SKM-1 treated with dmso at 0.1 percent for 144 hours (cell line): ENCODE measurements around the gene SNX14.
"Not testable (repeated sequence)": the region's sequence is repeated elsewhere in the genome, so short reads cannot be mapped to it uniquely, and the experiment has no call there.

Experiments
- DNase-seq: peaks from one replicate; lab custom pipeline; 2025; ENCODE audit not compliant: unreplicated experiment; lab: John Stamatoyannopoulos, UW

SNX14 gene

GRCh38 chr6:85592033-85592432 is 1.6 kb downstream of the SNX14 start:
- no peak for DNase-seq

DNA sequence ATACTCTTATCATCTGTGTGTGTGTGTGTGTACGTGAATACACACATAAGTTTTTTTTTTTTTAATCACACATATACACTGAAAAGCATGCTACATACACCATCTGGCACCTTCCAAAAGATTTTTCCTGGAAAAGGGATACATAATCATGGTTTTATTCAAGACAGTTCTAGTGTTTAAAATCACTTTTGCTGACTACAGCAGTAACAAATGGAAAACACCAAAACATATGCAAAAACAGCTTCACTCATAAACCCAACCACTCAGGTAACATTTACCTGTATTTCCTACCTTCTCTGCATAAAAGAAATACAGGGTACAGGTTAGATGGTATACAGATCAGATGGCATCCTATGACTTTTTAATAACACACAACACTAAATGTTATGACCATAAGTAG is 2.5 kb downstream of the SNX14 start:
- DNase-seq: no peak

DNA sequence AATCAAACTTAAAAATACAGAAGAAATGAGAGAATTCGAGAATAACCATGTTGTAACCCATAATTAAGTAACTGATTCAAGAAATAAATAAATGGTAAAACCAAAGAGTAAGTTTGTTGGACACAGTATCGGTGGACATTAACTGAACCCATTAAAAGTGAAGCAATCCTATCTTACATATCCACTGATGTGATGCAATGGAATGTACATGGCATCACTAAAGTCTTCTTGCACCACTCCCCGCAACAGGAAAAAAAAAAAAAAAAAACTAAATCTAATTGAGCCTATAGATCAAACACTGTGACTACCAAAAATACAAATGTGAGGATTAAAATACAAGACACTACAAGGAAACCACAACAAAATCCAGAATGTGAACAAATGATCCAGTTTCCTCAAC is 7.9 kb downstream of the SNX14 start:
- no peak for DNase-seq

DNA sequence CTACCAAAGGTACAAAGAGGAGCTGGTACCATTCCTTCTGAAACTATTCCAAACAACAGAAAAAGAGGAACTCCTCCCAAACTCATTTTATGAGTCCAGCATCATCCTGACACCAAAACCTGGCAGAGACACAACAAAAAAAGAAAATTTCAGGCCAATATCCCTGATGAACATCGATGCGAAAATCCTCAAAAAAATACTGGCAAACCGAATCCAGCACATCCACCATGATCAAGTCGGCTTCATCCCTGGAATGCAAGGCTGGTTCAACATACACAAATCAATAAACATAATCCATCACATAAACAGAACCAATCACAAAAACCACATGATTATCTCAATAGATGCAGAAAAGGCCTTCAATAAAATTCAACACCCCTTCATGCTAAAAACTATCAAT is 10.8 kb downstream of the SNX14 start:
- not testable (repeated sequence) for DNase-seq

GRCh38 chr6:85581572-85581971 is 12.1 kb downstream of the SNX14 start:
- DNase-seq: no peak

DNA sequence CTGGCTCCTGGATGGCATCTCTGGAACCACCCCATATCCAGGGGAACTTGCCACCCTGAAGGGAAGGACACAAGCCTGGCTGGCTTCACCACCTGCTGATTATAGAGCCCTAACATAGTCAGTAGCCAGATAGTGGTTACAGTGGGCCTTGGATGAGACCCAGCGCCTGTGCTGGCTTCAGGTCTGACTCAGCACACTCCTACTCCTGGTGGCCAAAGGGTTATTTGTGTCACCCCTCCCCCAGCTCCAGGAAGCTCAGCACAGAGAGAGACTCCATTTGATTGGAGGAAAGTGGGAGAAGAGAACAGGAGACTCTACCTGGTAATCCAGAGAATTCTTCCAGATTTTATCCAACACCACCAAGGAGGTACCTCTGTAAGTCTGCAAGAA is 12.8 kb downstream of the SNX14 start:
- no peak for DNase-seq

DNA sequence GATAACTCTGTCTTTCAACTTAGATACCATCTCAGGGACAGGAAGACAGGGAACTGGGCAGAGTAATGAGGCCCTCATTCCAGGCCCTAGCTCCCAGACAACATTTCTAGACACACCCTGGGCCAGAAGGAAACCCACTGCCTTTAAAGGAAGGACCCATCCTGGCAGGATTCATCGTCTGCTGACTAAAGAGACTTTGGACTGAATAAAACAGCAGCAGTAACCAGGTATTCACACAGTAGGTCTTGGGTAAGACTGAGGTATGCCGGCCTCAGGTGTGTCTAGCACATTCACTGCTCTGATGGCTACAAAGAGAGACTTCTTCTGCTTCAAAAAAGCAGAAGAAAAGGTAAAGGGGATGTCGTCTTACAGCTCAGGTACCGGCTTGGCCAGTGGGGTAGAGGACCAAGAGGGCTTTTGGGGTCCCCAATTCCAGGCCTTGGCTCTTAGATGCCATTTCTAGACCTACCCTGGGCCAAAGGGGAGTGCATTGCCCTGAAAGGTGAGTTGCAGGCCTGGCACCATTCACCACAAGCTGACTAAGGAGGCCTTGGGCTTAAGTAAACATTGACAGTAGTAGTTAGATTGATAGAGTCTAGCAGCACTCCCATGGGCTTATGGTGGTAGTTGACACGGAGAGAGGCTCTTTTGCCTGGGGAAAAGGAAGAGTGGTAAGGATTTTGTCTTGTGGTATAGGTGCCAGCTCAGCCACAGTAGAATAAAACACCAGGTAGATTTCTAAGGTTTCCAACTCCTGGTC is 13.4 kb downstream of the SNX14 start:
- DNase-seq: no peak

DNA sequence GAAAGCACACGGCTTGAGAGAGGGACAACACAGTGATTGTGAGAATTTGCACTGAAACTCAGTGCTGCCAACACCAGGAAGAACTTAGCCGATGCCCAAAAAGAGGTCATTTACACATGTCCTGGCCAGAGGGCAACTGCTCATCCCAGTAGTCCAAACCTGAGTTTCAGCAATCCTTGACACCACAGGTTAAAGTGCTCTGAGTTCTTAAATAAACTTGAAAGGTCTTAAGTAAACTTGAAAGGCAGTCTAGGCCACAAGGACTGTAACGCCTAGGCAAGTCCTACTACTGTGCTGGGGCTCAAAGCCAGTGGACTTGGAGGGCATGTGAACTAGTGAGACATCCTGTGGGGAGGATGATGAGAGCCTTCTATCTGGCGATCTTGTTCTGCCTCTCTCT is 14.1 kb downstream of the SNX14 start:
- DNase-seq: no peak

DNA sequence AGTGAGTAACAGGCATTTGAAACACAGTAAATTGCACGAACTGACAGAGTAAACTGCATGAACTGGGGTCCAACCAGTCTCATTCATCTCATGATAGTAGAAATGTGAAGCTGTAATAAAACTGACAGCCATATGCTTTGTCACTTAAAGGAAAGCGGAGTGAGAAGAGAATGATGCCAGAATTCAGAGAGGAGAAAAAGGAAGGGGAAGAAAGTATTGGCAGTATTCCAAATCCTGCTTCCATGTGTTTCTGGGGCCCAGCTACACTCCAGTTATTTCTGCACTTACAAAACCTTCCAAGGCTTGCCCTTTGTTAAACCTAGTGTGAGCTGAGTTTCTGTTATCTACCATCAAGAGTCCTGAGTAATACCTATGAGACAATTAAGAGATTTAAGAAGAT is 17.2 kb downstream of the SNX14 start:
- no peak for DNase-seq

DNA sequence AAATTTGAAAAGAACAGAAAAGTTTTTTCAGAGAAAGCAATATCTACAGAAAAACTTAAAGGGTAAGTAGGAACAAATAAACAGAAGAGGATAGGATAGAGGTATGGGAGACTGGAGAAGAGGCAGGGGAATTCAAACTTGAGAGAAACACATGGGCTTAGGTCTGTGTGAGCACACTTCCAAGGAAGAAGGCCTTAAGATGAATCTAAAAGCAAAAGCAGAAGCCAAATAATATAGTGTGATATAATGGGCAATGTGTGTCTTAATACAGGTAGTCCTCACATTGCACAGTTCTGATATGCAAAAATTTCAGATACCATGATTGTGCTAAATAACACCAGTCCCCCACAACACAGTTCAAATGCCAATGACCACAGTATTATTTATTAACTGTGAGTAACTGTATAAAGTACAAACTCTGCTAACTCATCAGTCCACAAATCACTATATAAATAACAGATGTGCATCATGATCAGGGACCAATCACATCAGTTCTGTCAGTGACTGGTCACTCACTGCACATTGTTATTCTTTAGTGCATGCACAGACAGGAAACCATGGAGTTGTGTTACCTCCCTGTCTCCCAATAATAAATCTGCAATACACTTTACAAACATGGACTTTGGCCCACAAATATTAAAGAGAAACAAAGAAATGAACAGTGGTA is 18.6 kb downstream of the SNX14 start:
- DNase-seq: no peak

DNA sequence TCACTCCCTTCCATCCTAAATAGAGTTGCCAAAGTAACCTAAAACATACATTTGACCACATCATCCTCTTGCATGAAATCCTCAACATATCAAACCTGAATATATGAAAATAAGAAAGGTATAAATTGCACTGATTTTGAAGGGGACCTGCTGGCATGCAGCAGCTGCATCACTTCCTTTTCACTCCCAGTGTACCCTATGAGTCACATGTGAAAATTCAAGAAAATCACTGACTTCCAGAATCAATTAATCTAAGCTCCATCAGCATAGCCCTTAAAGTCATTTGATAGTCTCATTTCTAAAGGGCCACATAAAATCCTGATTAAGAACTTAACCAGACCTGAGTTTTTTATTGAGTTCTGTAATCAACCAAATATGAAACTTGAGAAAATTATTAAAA is 24.3 kb downstream of the SNX14 start:
- no peak for DNase-seq

GRCh38 chr6:85568411-85568810 is 25.2 kb downstream of the SNX14 start:
- no peak for DNase-seq

GRCh38 chr6:85565736-85566135 is 27.9 kb downstream of the SNX14 start:
- DNase-seq: no peak

DNA sequence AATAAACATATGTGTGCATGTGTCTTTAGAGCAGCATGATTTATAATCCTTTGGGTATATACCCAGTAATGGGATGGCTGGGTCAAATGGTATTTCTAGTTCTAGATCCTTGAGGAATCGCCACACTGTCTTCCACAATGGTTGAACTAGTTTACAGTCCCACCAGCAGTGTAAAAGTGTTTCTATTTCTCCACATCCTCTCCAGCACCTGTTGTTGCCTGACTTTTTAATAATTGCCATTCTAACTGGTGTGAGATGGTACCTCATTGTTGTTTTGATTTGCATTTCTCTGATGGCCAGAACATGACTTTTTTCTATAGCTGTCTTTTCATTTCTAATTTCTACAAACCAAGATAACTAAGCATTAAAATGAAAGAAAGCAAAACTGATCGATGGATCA is 29.4 kb downstream of the SNX14 start:
- not testable (repeated sequence) for DNase-seq

DNA sequence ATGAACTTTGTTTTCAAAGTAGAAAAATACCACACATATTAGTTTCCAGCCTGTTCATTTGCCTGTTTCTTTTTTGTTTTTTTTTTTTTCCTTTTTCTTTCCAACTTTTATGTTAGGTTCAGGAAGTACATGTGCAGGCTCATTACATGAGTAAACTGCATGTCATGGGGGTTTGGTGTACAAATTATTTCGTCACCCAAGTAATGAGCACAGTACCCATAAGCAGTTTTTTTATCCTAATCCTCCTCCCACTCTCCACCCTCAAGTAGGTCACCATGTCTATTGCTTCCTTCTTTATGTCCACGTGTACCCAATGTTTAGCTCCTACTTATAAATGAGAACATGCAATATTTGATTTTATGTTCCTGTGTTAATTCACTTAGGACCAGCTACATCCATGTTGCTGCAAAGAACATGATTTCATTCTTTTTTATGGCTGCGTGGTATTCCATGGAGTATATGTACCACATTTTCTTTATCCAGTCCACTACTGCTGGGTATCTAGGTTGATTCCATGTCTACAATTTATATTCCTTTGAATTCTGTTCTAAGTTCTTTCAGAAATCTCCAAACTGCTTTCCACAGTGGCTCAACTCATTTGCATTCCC is 31.8 kb downstream of the SNX14 start:
- no peak for DNase-seq

DNA sequence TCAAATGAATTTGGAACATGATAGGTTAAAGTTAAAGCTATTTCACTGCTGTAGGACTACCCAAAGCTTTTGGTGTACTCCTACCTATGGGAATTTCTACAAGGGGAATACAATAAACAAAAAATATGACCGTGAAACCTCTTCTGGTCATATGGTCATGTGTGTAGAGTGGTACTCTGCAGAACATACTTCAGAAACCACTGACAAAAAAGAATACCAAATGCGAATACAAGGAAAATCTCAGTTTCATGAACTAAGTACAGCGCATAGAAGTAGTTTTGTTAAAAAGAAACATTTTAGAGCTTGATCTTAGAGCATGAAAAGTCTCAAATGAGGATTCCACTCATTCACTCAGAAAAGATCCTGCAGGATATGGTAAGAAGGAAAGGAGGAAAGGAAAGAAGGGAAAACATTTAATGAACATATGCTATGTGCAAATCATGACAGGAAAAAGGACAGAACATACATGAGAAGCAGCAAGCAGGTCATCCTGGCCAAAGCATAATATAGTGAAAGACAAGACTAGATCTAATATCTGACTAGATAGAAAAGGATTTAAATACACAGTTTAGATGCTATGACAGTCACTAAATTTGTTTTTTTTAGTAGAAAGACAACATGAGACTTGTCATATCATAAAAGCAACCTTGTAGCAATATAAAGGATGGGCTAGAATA is 36.5 kb downstream of the SNX14 start:
- DNase-seq: no peak

GRCh38 chr6:85552652-85553051 is 41.0 kb downstream of the SNX14 start:
- DNase-seq: no peak

DNA sequence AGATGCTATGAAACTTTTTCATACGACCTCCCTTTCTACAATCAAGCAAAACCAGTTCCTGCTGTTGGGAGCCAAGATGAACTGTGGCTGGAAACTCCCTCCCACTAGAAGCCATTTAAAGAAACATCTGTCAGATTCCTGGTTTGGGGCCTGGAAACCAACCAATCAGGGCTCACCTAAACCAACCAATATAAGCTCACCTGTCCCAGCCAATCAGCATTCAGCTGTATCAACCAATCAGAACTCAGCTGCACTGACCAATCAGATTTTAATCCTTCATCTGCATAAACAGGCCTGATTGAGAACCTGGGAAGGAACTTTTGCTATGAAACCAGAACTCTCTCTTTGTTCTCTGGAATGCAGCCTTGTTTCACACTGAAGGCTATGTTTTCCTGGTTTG is 42.4 kb downstream of the SNX14 start:
- DNase-seq: no peak

- no peak for DNase-seq
Observed at GRCh38 chr6:85547719-85548118, 45.9 kb downstream of the SNX14 start.

DNA sequence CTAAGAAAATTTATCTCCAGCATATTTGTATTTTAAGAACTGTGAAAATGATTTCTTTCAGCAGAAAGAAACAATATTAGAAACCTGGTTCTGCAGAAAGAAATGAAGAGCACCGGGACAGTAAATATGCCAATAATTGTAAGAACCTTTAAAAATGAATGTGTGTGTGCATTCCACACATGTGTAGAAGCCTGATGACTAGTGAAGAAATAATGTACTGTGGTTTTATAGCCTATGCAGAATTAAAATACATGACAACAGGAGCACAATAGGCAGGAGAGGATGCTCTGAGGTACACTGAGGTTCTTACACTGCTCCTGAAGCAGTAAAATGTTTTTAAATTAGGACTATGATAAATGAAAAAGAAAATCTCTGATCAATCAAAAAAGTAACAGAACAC is 48.9 kb downstream of the SNX14 start:
- no peak for DNase-seq

- no peak for DNase-seq
Observed at GRCh38 chr6:85537055-85537494, 56.6 kb downstream of the SNX14 start.

- DNase-seq: not testable (repeated sequence)
Observed at GRCh38 chr6:85524281-85524680, 69.4 kb downstream of the SNX14 start.
